Measurements from ENCODE around the gene ARFGEF3.

DNA sequence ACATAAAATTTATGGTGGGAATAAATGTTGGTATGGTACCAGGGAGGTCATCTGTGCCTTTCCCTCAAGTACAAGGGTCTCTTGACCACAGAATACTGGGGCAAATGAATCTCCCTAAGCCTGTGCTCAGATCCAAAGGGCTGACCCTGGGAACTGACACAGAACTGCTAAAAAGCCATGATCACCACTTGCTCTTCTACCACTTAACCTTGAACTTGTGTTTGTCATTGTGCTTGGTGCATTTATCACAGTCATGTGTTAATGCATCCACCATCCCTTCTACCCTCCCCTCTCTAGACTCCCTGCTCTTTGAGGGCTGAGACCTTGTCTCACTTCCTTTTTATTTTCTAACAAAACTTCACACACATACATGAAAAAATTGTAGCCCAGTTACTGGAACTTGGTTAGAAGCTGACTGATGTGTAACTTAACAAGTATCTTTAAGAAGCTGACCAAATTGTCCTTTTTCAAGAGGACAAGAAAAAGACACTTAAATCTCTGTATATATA, 102.7 kb downstream of the ARFGEF3 start:
- TF ChIP-seq, protein P1, sequence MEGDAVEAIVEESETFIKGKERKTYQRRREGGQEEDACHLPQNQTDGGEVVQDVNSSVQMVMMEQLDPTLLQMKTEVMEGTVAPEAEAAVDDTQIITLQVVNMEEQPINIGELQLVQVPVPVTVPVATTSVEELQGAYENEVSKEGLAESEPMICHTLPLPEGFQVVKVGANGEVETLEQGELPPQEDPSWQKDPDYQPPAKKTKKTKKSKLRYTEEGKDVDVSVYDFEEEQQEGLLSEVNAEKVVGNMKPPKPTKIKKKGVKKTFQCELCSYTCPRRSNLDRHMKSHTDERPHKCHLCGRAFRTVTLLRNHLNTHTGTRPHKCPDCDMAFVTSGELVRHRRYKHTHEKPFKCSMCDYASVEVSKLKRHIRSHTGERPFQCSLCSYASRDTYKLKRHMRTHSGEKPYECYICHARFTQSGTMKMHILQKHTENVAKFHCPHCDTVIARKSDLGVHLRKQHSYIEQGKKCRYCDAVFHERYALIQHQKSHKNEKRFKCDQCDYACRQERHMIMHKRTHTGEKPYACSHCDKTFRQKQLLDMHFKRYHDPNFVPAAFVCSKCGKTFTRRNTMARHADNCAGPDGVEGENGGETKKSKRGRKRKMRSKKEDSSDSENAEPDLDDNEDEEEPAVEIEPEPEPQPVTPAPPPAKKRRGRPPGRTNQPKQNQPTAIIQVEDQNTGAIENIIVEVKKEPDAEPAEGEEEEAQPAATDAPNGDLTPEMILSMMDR (IDR thresholded peaks at IDR 0.05), result no peak
- TF ChIP-seq POLR2A (IDR thresholded peaks at IDR 0.05), result no peak
